ENCODE results near the gene COQ8A.

COQ8A gene

GRCh38 chr1:226940029-226940805 lies at the start of gene COQ8A:
Gene COQ8A (plus strand): TSS chr1:226940294. CDS start chr1:226961386, 21,092 bp downstream.
- in situ Hi-C loops (cut with HindIII; ENCODE audit: low pct_unique_long_range_greater_than_20kb, low sequenced_read_pairs): no loop called here
- DNase-seq (ENCODE audit: low read depth in 1 of 2, low spot score in 1 of 2): peak; percentile 98 to 100
- no peak for TF ChIP-seq JUND (IDR thresholded peaks at IDR 0.05; ENCODE audit: low read depth)

- TF ChIP-seq JUND (IDR thresholded peaks at IDR 0.05; ENCODE audit: low read depth): no peak
- in situ Hi-C loops (cut with HindIII; ENCODE audit: low pct_unique_long_range_greater_than_20kb, low sequenced_read_pairs): no loop called here
- no peak for DNase-seq (ENCODE audit: low read depth in 1 of 2, low spot score in 1 of 2)
Measured at GRCh38 chr1:226890331-226891108, 49.6 kb upstream of the COQ8A start.

GRCh38 chr1:226891346-226891745 lies 48.7 kb upstream of the COQ8A start:
- TF ChIP-seq JUND (IDR thresholded peaks at IDR 0.05; ENCODE audit: low read depth): no peak
- DNase-seq (ENCODE audit: low read depth in 1 of 2, low spot score in 1 of 2): no peak
- in situ Hi-C loops (cut with HindIII; ENCODE audit: low pct_unique_long_range_greater_than_20kb, low sequenced_read_pairs): no loop called here

- TF ChIP-seq JUND (IDR thresholded peaks at IDR 0.05; ENCODE audit: low read depth): no peak
- no peak for DNase-seq (ENCODE audit: low read depth in 1 of 2, low spot score in 1 of 2)
- in situ Hi-C loops (cut with HindIII; ENCODE audit: low pct_unique_long_range_greater_than_20kb, low sequenced_read_pairs): no loop called here
Measured at GRCh38 chr1:226891846-226892523, 48.1 kb upstream of the COQ8A start.

GRCh38 chr1:226892524-226892875 lies 47.6 kb upstream of the COQ8A start:
- no peak for DNase-seq (ENCODE audit: low read depth in 1 of 2, low spot score in 1 of 2)
- no peak for TF ChIP-seq JUND (IDR thresholded peaks at IDR 0.05; ENCODE audit: low read depth)
- in situ Hi-C loops (cut with HindIII; ENCODE audit: low pct_unique_long_range_greater_than_20kb, low sequenced_read_pairs): no loop called here

GRCh38 chr1:226893936-226894335 lies 46.2 kb upstream of the COQ8A start:
- no peak for DNase-seq (ENCODE audit: low read depth in 1 of 2, low spot score in 1 of 2)
- in situ Hi-C loops (cut with HindIII; ENCODE audit: low pct_unique_long_range_greater_than_20kb, low sequenced_read_pairs): no loop called here
- no peak for TF ChIP-seq JUND (IDR thresholded peaks at IDR 0.05; ENCODE audit: low read depth)

- no peak for TF ChIP-seq JUND (IDR thresholded peaks at IDR 0.05; ENCODE audit: low read depth)
- in situ Hi-C loops (cut with HindIII; ENCODE audit: low pct_unique_long_range_greater_than_20kb, low sequenced_read_pairs): no loop called here
- DNase-seq (ENCODE audit: low read depth in 1 of 2, low spot score in 1 of 2): no peak
Measured at GRCh38 chr1:226894826-226895225, 45.3 kb upstream of the COQ8A start.

- DNase-seq (ENCODE audit: low read depth in 1 of 2, low spot score in 1 of 2): no peak
- TF ChIP-seq JUND (IDR thresholded peaks at IDR 0.05; ENCODE audit: low read depth): no peak
- in situ Hi-C loops (cut with HindIII; ENCODE audit: low pct_unique_long_range_greater_than_20kb, low sequenced_read_pairs): no loop called here
Measured at GRCh38 chr1:226895644-226896043, 44.5 kb upstream of the COQ8A start.

- DNase-seq (ENCODE audit: low read depth in 1 of 2, low spot score in 1 of 2): no peak
- in situ Hi-C loops (cut with HindIII; ENCODE audit: low pct_unique_long_range_greater_than_20kb, low sequenced_read_pairs): no loop called here
- no peak for TF ChIP-seq JUND (IDR thresholded peaks at IDR 0.05; ENCODE audit: low read depth)
Measured at GRCh38 chr1:226898246-226898645, 41.8 kb upstream of the COQ8A start.

GRCh38 chr1:226901421-226901820 lies 38.7 kb upstream of the COQ8A start:
- TF ChIP-seq JUND (IDR thresholded peaks at IDR 0.05; ENCODE audit: low read depth): no peak
- in situ Hi-C loops (cut with HindIII; ENCODE audit: low pct_unique_long_range_greater_than_20kb, low sequenced_read_pairs): no loop called here
- DNase-seq (ENCODE audit: low read depth in 1 of 2, low spot score in 1 of 2): no peak

- no peak for DNase-seq (ENCODE audit: low read depth in 1 of 2, low spot score in 1 of 2)
- TF ChIP-seq JUND (IDR thresholded peaks at IDR 0.05; ENCODE audit: low read depth): no peak
- in situ Hi-C loops (cut with HindIII; ENCODE audit: low pct_unique_long_range_greater_than_20kb, low sequenced_read_pairs): no loop called here
Measured at GRCh38 chr1:226902601-226903000, 37.5 kb upstream of the COQ8A start.

GRCh38 chr1:226903819-226904716 lies 36.0 kb upstream of the COQ8A start:
- DNase-seq (ENCODE audit: low read depth in 1 of 2, low spot score in 1 of 2): no peak
- no peak for TF ChIP-seq JUND (IDR thresholded peaks at IDR 0.05; ENCODE audit: low read depth)
- in situ Hi-C loops (cut with HindIII; ENCODE audit: low pct_unique_long_range_greater_than_20kb, low sequenced_read_pairs): no loop called here
